Tibial nerve (tissue), 4 donors: Measurements from ENCODE around the gene ABLIM2.

Experiments used
- EP300 ChIP-seq, 2 donors: sonication (generic); formaldehyde crosslinking; IDR thresholded peaks; one replicate each; pipeline ENCODE4 v1.6.1; 2017; ENCODE audit warnings: antibody characterized with exemption in 2 of 2, mild to moderate bottlenecking in 1 of 2
- POLR2A ChIP-seq, 2 donors: fragments of 450-650 bp; IDR thresholded peaks; one replicate each; pipeline ENCODE4 v1.6.1; 2017; ENCODE audit warnings: antibody characterized with exemption in 2 of 2, mild to moderate bottlenecking in 2 of 2, moderate library complexity in 2 of 2
- TF ChIP-seq, protein P1 (sequence below), 5 experiments: fragments of 200-600 bp in 3 of 5; fragments of 450-650 bp in 2 of 5; sonication (generic) in 3 of 5; IDR thresholded peaks; one replicate each; pipeline ENCODE4 v1.5.1; 2016 to 2019; ENCODE audit warnings: antibody characterized with exemption in 5 of 5, mild to moderate bottlenecking in 3 of 5, moderate library complexity in 2 of 5

DNA sequence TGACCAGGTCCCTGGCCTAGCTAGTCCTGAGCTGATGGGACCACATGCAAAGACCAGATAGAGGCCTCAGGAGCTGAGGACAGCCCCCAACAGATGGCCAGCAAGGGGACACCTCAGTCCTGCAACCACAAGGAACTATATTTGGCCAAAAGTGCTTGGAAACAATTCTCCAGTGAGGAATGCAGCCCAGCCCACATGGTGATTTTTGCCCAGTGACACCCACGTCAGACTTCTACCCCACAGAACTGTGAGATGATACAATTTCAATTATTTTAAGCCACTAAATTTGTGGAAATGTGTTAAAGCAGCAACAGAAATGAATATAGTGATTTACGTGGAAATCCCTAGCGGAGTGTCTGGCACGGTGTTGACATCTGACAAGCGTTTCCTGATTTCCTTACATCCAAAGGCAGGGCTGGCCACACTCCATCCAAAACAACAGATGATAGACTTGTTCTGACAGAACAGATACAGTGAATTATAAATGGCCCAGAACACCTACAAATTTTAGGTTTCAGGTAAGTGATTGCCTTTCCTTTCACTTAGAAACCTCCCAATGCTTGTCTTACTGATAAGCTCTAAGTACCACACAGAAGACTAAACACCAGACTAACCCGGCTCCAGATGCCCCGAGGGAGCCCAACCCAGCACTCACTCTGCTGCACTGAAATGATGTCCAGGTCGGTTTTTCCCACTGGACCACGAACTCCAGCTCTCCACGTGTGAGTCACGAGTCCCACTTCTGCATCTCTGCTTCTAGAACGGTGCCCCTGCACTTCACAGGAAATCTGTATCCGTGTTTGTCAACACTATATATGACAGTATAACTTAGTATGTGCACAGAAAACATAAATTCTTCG, 224.7 kb downstream of the ABLIM2 start:
- TF ChIP-seq, protein P1, sequence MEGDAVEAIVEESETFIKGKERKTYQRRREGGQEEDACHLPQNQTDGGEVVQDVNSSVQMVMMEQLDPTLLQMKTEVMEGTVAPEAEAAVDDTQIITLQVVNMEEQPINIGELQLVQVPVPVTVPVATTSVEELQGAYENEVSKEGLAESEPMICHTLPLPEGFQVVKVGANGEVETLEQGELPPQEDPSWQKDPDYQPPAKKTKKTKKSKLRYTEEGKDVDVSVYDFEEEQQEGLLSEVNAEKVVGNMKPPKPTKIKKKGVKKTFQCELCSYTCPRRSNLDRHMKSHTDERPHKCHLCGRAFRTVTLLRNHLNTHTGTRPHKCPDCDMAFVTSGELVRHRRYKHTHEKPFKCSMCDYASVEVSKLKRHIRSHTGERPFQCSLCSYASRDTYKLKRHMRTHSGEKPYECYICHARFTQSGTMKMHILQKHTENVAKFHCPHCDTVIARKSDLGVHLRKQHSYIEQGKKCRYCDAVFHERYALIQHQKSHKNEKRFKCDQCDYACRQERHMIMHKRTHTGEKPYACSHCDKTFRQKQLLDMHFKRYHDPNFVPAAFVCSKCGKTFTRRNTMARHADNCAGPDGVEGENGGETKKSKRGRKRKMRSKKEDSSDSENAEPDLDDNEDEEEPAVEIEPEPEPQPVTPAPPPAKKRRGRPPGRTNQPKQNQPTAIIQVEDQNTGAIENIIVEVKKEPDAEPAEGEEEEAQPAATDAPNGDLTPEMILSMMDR (IDR thresholded peaks at IDR 0.05), result no peak
- TF ChIP-seq POLR2A (IDR thresholded peaks at IDR 0.05) (no peak), EP300 (IDR thresholded peaks at IDR 0.05) (no peak)
